RWPE2 (cell line): Measurements from ENCODE around the gene DLST.

ENCODE experiments used
- ATAC-seq: fragments of 200-7000 bp; cut with Tn5 transposase; 3 replicates; pipeline ENCODE4 v1.9.1; 2021; ENCODE audit warnings: low read depth
- DNase-seq: peaks from one replicate; pipeline ENCODE4 v3.0.0-alpha.2; 2020; ENCODE audit warnings: low spot score
- H3K27ac ChIP-seq: fragments of 450-650 bp; 2 replicates; pipeline ENCODE4 v1.5.1; 2017; ENCODE audit warnings: mild to moderate bottlenecking; ENCODE audit not compliant: poor library complexity, severe bottlenecking
- H3K27me3 ChIP-seq: fragments of 250-450 bp; sonication (Bioruptor Pico); 2 replicates; pipeline ENCODE4 v1.5.1; 2021; ENCODE audit warnings: mild to moderate bottlenecking, moderate library complexity; ENCODE audit not compliant: insufficient read depth, poor library complexity, severe bottlenecking
- H3K36me3 ChIP-seq: fragments of 250-450 bp; sonication (Bioruptor Pico); 2 replicates; pipeline ENCODE4 v1.5.1; 2020; ENCODE audit warnings: low read depth, mild to moderate bottlenecking, moderate library complexity
- H3K4me1 ChIP-seq: fragments of 250-450 bp; sonication (Bioruptor Pico); 2 replicates; pipeline ENCODE4 v1.5.1; 2021; ENCODE audit warnings: mild to moderate bottlenecking, moderate library complexity; ENCODE audit not compliant: insufficient read depth, poor library complexity, severe bottlenecking
- H3K4me3 ChIP-seq: fragments of 250-450 bp; sonication (Bioruptor Pico); 2 replicates; pipeline ENCODE4 v1.5.1; 2021; ENCODE audit warnings: mild to moderate bottlenecking, moderate library complexity; ENCODE audit not compliant: severe bottlenecking
- H3K9me3 ChIP-seq: fragments of 250-450 bp; sonication (Bioruptor Pico); 2 replicates; pipeline ENCODE4 v1.5.1; 2021; ENCODE audit warnings: mild to moderate bottlenecking, moderate library complexity; ENCODE audit not compliant: severe bottlenecking
- TF ChIP-seq, protein P1 (sequence below): fragments of 450-650 bp; IDR thresholded peaks from one replicate; pipeline ENCODE4 v1.5.1; 2017; ENCODE audit warnings: mild to moderate bottlenecking, moderate library complexity; ENCODE audit not compliant: poor library complexity, severe bottlenecking

Gene DLST

GRCh38 chr14:74882103-74882920 lies 596 bp downstream of the DLST start:
- peaks cover 43% of the 10 kb centered on the region for H3K4me1 ChIP-seq
- no peaks in the 10 kb centered on the region for H3K27me3 ChIP-seq
- TF ChIP-seq, protein P1, sequence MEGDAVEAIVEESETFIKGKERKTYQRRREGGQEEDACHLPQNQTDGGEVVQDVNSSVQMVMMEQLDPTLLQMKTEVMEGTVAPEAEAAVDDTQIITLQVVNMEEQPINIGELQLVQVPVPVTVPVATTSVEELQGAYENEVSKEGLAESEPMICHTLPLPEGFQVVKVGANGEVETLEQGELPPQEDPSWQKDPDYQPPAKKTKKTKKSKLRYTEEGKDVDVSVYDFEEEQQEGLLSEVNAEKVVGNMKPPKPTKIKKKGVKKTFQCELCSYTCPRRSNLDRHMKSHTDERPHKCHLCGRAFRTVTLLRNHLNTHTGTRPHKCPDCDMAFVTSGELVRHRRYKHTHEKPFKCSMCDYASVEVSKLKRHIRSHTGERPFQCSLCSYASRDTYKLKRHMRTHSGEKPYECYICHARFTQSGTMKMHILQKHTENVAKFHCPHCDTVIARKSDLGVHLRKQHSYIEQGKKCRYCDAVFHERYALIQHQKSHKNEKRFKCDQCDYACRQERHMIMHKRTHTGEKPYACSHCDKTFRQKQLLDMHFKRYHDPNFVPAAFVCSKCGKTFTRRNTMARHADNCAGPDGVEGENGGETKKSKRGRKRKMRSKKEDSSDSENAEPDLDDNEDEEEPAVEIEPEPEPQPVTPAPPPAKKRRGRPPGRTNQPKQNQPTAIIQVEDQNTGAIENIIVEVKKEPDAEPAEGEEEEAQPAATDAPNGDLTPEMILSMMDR, result no peak
- ATAC-seq (peak; percentile 41), DNase-seq (no peak)
- H3K9me3 ChIP-seq, result no peaks in the 10 kb centered on the region
- peak overlapping the region; percentile 78 for H3K27ac ChIP-seq
- H3K36me3 ChIP-seq, result peaks cover 40% of the 10 kb centered on the region
- H3K4me3 ChIP-seq, result peak overlapping the region; percentile 97

- Histone ChIP-seq H3K4me1 (peaks cover 59% of the 10 kb centered on the region), H3K4me3 (no peak overlapping the region), H3K36me3 (peaks cover 70% of the 10 kb centered on the region), H3K27me3 (no peaks in the 10 kb centered on the region), H3K9me3 (no peaks in the 10 kb centered on the region), H3K27ac (peak overlapping the region; percentile 29)
- ATAC-seq, result peak; percentile 38
- DNase-seq, result no peak
- TF ChIP-seq, protein P1, result no peak
These were observed 4.3 kb downstream of the DLST start for GRCh38 chr14:74886001-74886400.

DNA sequence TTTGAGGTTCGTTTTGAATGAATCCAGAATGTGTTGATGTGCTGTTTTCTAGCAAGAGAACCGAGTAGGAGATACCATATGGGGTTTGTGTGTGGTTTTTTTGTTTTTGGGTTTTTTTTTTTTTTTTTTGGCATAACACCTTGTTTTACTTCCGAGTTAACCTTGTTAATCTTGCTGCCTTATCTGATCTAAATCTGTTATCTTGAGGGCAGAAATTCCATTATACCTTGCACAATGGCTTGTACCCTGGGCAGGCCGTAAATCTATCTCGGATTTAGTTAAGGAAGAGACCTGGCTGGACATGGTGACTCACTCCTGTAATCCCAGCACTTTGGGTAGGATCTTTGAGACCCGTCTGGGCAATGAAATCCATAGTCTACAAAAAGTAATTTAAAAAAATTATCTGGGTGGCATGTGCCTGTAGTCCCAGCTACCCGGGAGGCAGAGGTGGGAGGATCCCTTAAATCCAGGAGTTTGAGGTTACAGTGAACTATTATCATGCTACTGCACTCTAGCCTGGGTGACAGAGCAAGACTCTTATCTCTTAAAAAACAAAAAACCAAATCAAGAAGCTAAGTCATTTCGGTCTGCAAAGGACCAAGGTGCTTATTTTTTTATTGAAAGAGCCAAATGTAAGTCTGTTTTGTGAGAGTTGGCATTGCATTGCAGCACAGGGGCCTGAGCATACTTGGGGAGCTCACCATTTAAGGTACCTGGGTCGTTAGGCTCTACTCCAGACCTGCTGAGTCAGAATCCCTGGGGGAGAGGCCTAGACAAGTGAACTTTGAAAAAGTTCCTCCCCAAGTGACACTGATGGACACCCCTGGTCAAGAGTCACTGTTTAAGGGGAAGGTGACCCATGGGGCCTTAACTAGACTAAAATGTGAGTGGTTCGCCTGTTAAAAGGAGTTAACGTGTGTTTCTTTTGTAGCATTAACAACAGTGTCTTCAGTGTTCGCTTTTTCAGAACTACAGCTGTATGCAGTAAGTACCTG lies 6.7 kb downstream of the DLST start:
- TF ChIP-seq, protein P1, result no peak
- H3K27ac ChIP-seq, result peak overlapping the region; percentile 68
- H3K36me3 ChIP-seq, result peaks cover 91% of the 10 kb centered on the region
- H3K27me3 ChIP-seq, result no peaks in the 10 kb centered on the region
- DNase-seq, result no peak
- peaks cover 51% of the 10 kb centered on the region for H3K4me1 ChIP-seq
- H3K9me3 ChIP-seq, result no peaks in the 10 kb centered on the region
- no peak overlapping the region for H3K4me3 ChIP-seq
- peak; percentile 81 for ATAC-seq

DNA sequence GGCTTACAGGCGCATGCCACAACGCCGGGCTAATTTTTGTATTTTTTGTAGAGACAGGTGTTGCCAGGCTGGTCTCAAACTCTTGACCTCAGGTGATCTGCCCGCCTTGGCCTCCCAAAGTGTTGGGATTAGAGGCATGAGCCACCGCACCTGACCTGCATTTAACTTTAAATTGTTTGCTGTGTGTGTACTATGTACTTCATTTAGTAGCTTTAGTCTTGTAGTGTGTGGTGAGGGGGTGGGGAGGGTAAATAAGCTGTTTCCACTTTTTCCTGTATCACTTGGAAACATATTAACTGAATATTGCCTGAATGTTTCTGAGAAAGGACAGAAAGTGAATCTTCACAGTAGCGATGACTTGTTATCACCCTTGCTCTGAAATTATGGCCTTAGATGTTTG lies 8.5 kb downstream of the DLST start:
- H3K4me1 ChIP-seq, result peaks cover 35% of the 10 kb centered on the region
- H3K27me3 ChIP-seq, result no peaks in the 10 kb centered on the region
- H3K27ac ChIP-seq, result no peak overlapping the region
- no peaks in the 10 kb centered on the region for H3K9me3 ChIP-seq
- ATAC-seq, result no peak
- TF ChIP-seq, protein P1, result no peak
- H3K4me3 ChIP-seq, result no peak overlapping the region
- DNase-seq, result no peak
- H3K36me3 ChIP-seq, result peaks cover 91% of the 10 kb centered on the region
